ENCODE measurements around the gene INTU.

INTU gene

DNA sequence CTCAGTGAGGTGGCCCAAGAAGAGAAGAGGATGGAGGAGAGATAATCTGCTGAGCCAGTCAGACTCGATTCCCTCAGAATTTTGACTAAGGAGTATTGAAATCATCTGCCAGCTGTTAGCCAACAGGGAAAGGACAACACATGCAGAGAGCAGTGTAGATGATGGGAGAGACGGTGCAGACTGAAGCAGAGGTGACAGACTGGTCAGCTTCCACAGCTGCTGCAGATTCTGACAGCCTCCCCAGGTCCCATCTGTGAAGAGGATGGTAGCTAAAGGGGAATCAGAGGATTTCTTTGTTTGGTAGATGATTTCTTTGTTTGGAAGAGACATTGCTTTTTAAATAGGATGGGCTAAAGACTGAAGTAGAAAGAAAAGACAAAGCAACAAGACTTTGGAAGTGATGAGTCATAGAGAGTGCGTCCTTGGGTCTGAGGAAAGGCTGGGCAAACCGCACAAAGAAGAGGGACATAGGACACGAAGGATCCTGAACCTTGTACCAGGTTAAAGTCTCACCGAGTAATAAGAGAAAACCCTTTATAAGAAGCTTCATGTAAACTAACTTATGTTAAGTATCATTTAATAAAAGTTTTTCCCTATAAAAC, 27.6 kb downstream of the INTU start:
- TF ChIP-seq POLR2AphosphoS5 (IDR thresholded peaks at IDR 0.05; ENCODE audit: low read depth, low read length) = no peak
- TF ChIP-seq, protein P1, sequence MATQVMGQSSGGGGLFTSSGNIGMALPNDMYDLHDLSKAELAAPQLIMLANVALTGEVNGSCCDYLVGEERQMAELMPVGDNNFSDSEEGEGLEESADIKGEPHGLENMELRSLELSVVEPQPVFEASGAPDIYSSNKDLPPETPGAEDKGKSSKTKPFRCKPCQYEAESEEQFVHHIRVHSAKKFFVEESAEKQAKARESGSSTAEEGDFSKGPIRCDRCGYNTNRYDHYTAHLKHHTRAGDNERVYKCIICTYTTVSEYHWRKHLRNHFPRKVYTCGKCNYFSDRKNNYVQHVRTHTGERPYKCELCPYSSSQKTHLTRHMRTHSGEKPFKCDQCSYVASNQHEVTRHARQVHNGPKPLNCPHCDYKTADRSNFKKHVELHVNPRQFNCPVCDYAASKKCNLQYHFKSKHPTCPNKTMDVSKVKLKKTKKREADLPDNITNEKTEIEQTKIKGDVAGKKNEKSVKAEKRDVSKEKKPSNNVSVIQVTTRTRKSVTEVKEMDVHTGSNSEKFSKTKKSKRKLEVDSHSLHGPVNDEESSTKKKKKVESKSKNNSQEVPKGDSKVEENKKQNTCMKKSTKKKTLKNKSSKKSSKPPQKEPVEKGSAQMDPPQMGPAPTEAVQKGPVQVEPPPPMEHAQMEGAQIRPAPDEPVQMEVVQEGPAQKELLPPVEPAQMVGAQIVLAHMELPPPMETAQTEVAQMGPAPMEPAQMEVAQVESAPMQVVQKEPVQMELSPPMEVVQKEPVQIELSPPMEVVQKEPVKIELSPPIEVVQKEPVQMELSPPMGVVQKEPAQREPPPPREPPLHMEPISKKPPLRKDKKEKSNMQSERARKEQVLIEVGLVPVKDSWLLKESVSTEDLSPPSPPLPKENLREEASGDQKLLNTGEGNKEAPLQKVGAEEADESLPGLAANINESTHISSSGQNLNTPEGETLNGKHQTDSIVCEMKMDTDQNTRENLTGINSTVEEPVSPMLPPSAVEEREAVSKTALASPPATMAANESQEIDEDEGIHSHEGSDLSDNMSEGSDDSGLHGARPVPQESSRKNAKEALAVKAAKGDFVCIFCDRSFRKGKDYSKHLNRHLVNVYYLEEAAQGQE (IDR thresholded peaks at IDR 0.05; ENCODE audit: insufficient read depth in 1 of 2, low read depth in 2 of 2, low read length in 2 of 2) = no peak
- TF ChIP-seq TAF1 (IDR thresholded peaks at IDR 0.05; ENCODE audit: borderline replicate concordance, insufficient read depth, low read length) = no peak
- no peak for TF ChIP-seq FOXP2 (optimal IDR thresholded peaks at IDR 0.05; ENCODE audit: borderline replicate concordance, extremely low read depth, extremely low read length, insufficient read depth)
- TF ChIP-seq SIN3A (IDR thresholded peaks at IDR 0.05; ENCODE audit: borderline replicate concordance, insufficient read depth, low read length) = no peak

DNA sequence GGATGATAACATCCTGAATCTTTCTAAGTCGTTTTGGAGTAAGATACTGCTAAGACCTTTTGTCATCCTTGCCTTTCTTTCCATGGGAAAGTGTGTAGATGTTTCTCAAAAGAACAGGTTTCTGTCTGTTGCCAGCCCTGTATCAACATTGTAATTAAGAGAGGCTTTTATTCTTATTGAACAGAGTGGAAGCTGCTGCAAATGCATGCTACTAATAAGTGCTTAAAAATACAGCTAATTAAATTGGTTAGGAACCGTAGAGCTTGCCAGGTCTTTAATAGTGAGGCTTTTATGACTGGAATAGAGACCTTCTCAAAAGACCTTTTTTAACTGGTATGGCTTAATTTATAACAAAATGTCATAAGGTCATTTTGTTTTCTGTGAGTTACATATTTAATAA, 34.4 kb downstream of the INTU start:
- TF ChIP-seq, protein P1 (IDR thresholded peaks at IDR 0.05; ENCODE audit: insufficient read depth in 1 of 2, low read depth in 2 of 2, low read length in 2 of 2) = no peak
- TF ChIP-seq SIN3A (IDR thresholded peaks at IDR 0.05; ENCODE audit: borderline replicate concordance, insufficient read depth, low read length) (no peak), TAF1 (IDR thresholded peaks at IDR 0.05; ENCODE audit: borderline replicate concordance, insufficient read depth, low read length) (no peak), FOXP2 (optimal IDR thresholded peaks at IDR 0.05; ENCODE audit: borderline replicate concordance, extremely low read depth, extremely low read length, insufficient read depth) (no peak), POLR2AphosphoS5 (IDR thresholded peaks at IDR 0.05; ENCODE audit: low read depth, low read length) (no peak)

DNA sequence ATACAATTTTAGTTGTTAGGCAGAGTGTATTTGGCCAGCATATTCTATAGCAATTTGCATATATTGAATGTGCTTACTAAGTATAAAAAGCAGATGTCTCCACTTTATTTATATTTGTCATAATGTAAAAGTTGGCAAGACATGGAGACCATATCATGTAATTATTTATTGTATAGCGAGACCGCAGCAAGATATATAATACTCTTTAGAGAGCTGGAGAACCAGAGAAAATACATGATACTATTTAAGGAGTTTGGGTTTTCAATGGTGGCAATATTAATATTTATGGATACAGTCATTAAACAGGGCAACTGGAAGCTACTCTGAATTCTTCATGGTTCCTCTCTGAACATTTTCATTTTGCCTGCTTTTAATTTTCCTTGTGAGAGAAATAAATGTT, 35.0 kb downstream of the INTU start:
- no peak for TF ChIP-seq POLR2AphosphoS5 (IDR thresholded peaks at IDR 0.05; ENCODE audit: low read depth, low read length)
- no peak for TF ChIP-seq FOXP2 (optimal IDR thresholded peaks at IDR 0.05; ENCODE audit: borderline replicate concordance, extremely low read depth, extremely low read length, insufficient read depth)
- TF ChIP-seq SIN3A (IDR thresholded peaks at IDR 0.05; ENCODE audit: borderline replicate concordance, insufficient read depth, low read length) = no peak
- TF ChIP-seq, protein P1 (IDR thresholded peaks at IDR 0.05; ENCODE audit: insufficient read depth in 1 of 2, low read depth in 2 of 2, low read length in 2 of 2) = no peak
- TF ChIP-seq TAF1 (IDR thresholded peaks at IDR 0.05; ENCODE audit: borderline replicate concordance, insufficient read depth, low read length) = no peak

DNA sequence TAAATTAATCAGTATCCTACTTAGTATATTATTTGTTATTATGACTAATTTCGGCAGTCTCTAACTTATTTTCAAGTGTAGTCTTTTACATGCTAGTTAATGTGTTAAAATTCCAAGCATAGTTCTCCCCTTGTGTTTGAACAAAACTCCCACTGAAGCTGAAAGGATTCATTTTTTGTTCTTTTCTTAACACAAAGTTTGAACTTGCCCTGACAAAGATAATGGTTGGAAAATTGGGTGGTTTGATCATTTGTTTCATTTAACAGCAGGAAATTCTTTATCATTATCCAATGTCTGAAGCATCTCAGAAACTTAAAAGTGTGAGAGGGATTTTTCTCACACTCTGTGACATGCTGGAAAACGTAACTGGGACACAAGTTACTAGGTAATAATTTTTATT, 36.0 kb downstream of the INTU start:
- TF ChIP-seq TAF1 (IDR thresholded peaks at IDR 0.05; ENCODE audit: borderline replicate concordance, insufficient read depth, low read length) (no peak), POLR2AphosphoS5 (IDR thresholded peaks at IDR 0.05; ENCODE audit: low read depth, low read length) (no peak), FOXP2 (optimal IDR thresholded peaks at IDR 0.05; ENCODE audit: borderline replicate concordance, extremely low read depth, extremely low read length, insufficient read depth) (no peak), SIN3A (IDR thresholded peaks at IDR 0.05; ENCODE audit: borderline replicate concordance, insufficient read depth, low read length) (no peak)
- TF ChIP-seq, protein P1 (IDR thresholded peaks at IDR 0.05; ENCODE audit: insufficient read depth in 1 of 2, low read depth in 2 of 2, low read length in 2 of 2) = no peak

Data from PFSK-1 (cell line).